Right atrium auricular region (tissue), 2 donors: Measurements from ENCODE around the gene BASP1. TPM values are rescaled to one million over a fixed set of nuclear protein-coding genes. Genes with fewer than 3 reads are reported as not detected.
"Not testable (repeated sequence)": the region's sequence is repeated elsewhere in the genome, so short reads cannot be mapped to it uniquely, and the experiment has no call there.

Source experiments
- DNase-seq: peaks from one replicate; pipeline ENCODE4 v3.0.0-alpha.2; 2019; ENCODE audit warnings: low spot score
- H3K27ac ChIP-seq, 2 donors: fragments of 200-600 bp; sonication (generic); 1 replicate in 1 of 2; 2 replicates in 1 of 2; pipeline ENCODE4 v1.5.1; 2016 to 2019
- H3K27me3 ChIP-seq, 2 donors: fragments of 200-600 bp; sonication (generic); one replicate each; pipeline versions ENCODE4 v1.5.1 to v1.6.0; 2017 to 2019
- H3K36me3 ChIP-seq: fragments of 200-600 bp; sonication (generic); one replicate; pipeline ENCODE4 v1.5.1; 2016
- H3K4me1 ChIP-seq, 2 donors: fragments of 200-600 bp; sonication (generic); one replicate each; pipeline versions ENCODE4 v1.5.1 to v1.6.0; 2017 to 2019
- H3K4me3 ChIP-seq, 2 donors: fragments of 200-600 bp; sonication (generic); 1 replicate in 1 of 2; 2 replicates in 1 of 2; pipeline ENCODE4 v1.5.1; 2017 to 2019; ENCODE audit warnings: mild to moderate bottlenecking in 1 of 2, moderate library complexity in 1 of 2
- H3K9me3 ChIP-seq, 2 donors: fragments of 200-600 bp; sonication (generic); one replicate each; pipeline ENCODE4 v1.5.1; 2019
- total RNA-seq, 2 donors: library from RNA; depleted of rRNA; stranded (reverse); fragments of >200 nt; gene quantifications; one replicate each; pipeline ENCODE4 v1.1.0, GENCODE V29; 2016
- TF ChIP-seq, protein P1 (sequence below), 2 donors: fragments of 200-600 bp; sonication (generic); IDR thresholded peaks; one replicate each; pipeline ENCODE4 v1.5.1; 2019; ENCODE audit warnings: antibody characterized with exemption in 2 of 2

BASP1 gene
- total RNA-seq, 2 donors from 2014 or later, result 8.3 to 18.4 TPM

DNA sequence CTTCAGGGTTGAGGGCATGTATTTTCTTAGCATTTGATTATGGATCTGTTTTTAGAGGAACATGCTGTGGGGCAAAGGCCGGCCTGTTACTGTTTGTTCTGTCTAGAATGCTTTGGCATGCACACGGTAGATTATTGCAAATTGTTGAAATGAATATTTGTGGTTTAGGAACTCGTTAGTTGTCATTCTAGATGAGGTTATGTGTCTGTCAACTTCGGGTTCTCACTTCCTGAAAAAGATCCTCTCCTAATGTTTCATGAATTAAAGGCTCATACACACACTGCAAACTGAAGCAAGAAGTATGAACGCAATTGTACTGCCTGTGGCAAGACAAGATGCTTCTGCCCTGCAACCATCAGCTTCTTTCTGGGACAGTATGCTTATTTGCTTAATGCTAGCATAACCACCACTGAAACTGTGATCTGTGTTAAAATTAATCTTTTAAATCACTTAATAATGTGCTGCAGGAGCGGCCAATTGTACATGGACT is 99.6 kb downstream of the BASP1 start:
- H3K4me1 ChIP-seq, result no peaks in the 10 kb centered on the region
- no peaks in the 10 kb centered on the region for H3K36me3 ChIP-seq
- H3K27ac ChIP-seq, result no peak overlapping the region
- no peak overlapping the region for H3K4me3 ChIP-seq
- H3K9me3 ChIP-seq, result no peaks in the 10 kb centered on the region
- TF ChIP-seq, protein P1, sequence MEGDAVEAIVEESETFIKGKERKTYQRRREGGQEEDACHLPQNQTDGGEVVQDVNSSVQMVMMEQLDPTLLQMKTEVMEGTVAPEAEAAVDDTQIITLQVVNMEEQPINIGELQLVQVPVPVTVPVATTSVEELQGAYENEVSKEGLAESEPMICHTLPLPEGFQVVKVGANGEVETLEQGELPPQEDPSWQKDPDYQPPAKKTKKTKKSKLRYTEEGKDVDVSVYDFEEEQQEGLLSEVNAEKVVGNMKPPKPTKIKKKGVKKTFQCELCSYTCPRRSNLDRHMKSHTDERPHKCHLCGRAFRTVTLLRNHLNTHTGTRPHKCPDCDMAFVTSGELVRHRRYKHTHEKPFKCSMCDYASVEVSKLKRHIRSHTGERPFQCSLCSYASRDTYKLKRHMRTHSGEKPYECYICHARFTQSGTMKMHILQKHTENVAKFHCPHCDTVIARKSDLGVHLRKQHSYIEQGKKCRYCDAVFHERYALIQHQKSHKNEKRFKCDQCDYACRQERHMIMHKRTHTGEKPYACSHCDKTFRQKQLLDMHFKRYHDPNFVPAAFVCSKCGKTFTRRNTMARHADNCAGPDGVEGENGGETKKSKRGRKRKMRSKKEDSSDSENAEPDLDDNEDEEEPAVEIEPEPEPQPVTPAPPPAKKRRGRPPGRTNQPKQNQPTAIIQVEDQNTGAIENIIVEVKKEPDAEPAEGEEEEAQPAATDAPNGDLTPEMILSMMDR (IDR thresholded peaks at IDR 0.05), result no peak
- no peaks in the 10 kb centered on the region for H3K27me3 ChIP-seq
- no peak for DNase-seq

DNA sequence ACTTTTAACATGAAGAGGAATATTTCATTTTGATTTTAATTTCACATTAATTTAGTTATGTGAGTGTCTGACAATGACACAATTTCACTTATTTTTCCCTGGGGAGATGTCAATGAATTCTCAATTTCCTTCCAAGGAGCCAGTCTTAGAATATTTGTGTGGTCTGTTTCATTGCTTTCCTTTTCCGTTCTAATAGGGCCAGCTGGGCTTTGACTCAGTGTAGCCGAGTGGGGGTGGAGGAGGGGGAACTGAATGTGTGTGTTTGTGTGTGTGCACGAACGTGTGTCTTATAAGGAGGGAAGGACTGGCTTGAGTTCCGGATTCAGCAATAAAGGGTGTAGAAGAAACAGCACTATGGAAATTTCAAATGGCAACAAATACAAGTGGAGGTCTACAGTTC is 100.0 kb downstream of the BASP1 start:
- Histone ChIP-seq H3K27me3 (no peaks in the 10 kb centered on the region), H3K36me3 (no peaks in the 10 kb centered on the region), H3K4me3 (no peak overlapping the region), H3K27ac (no peak overlapping the region), H3K4me1 (no peaks in the 10 kb centered on the region), H3K9me3 (no peaks in the 10 kb centered on the region)
- no peak for DNase-seq
- TF ChIP-seq, protein P1 (IDR thresholded peaks at IDR 0.05), result no peak

DNA sequence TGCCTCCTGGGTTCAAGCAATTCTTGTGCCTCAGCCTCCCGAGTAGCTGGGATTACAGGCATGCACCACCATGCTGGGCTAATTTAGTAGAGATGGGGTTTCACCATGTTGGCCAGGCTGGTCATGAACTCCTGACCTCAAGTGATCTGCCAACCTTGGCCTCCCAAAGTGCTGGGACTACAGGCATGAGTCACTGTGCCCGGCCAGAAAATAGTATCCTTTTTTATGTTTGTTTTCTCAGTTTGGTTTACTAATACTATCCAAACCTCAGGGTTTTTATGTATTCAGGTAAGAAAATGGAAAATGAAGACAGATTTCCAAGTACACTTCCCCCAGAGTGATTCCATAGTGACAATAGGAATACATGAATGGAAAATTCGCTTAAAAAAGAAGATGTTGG is 101.7 kb downstream of the BASP1 start:
- not testable (repeated sequence) for H3K27ac ChIP-seq, H3K4me3 ChIP-seq, H3K36me3 ChIP-seq, H3K4me1 ChIP-seq, H3K9me3 ChIP-seq, H3K27me3 ChIP-seq, DNase-seq

DNA sequence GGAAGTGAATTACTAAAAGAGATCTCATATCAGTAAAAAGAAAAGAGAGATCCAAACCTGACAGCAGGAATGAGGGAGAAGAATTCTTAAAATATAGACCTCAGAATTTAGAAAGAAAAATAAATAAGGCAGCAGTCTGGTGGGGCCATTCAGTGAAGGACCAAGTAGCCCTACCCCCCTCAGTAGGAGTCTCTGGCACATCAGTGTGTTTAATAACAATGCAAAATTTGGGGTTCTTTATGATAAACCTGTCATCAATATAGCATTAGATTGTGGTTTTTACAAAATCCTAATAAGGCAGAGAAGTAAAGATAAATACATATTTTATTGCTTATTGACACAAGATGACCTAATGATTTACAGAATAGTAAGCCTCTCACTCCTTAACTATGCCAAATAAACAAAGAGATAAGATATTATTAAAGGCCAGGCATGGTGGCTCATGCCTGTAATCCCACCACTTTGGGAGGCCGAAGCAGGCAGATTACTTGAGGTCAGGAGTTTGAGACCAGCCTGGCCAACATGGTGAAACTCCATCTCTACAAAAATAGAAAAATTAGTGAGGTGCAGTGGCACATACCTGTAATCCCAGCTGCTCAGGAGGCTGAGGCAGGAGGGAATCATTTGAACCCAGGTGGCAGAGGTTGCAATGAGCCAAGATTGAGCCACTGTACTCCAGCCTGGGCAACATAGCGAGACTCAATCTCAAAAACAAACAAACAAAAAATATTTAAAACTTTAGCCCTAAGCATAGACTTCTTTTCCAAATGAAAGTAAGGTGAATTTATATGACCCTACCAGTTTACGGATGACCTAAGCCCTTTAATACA is 108.6 kb downstream of the BASP1 start:
- no peak overlapping the region for H3K4me3 ChIP-seq
- DNase-seq, result no peak
- no peaks in the 10 kb centered on the region for H3K36me3 ChIP-seq
- no peak overlapping the region for H3K27ac ChIP-seq
- TF ChIP-seq, protein P1 (IDR thresholded peaks at IDR 0.05), result no peak
- no peaks in the 10 kb centered on the region for H3K9me3 ChIP-seq
- H3K27me3 ChIP-seq, result no peaks in the 10 kb centered on the region
- no peaks in the 10 kb centered on the region for H3K4me1 ChIP-seq
